GM19463 (cell line): ENCODE measurements around the gene SUGCT.
A peak's percentile ranks its signal among the peaks of the same experiment; 100 is the strongest.
"Not testable (repeated sequence)": the region's sequence is repeated elsewhere in the genome, so short reads cannot be mapped to it uniquely, and the experiment has no call there.

Source experiments
- ATAC-seq: cut with Tn5 transposase; IDR thresholded peaks from one replicate; pipeline ENCODE4 v1.9.1; 2021; ENCODE audit warnings: mild to moderate bottlenecking, moderate library complexity; ENCODE audit not compliant: unreplicated experiment

Gene SUGCT

GRCh38 chr7:40134428-40135316 lies at the start of gene SUGCT, which contains the start of gene MPLKIP:
Gene SUGCT (plus strand): TSS chr7:40135005.
Gene MPLKIP (minus strand): TSS chr7:40134622. CDS start chr7:40134567, 55 bp downstream.
- peak; percentile 89 for ATAC-seq

DNA sequence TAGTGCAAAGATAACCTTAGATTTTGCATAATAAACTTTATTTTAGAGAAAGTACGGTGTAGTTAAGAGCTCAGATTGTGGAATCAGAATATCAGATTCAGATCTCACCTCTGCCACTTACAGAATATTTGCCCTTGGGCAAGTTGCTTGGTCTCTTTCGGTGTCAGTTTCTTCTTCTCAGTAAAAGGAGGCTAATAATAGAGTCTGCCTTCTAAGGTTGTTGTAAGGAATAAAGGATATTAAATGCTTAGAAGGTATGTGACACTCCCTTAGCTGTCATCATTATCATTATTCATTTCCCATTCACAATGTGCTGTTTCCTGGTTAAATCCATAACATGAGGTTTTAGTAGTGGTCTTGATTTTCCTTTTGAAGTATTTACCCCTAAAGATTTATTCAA lies 42.6 kb upstream of the SUGCT start:
- ATAC-seq: no peak

GRCh38 chr7:40093631-40094350 lies 41.0 kb upstream of the SUGCT start:
- ATAC-seq: no peak

- ATAC-seq: no peak
These were observed 39.6 kb upstream of the SUGCT start for GRCh38 chr7:40095230-40095629.

GRCh38 chr7:40095695-40096327 lies 39.0 kb upstream of the SUGCT start:
- ATAC-seq: no peak

- no peak for ATAC-seq
These were observed 37.1 kb upstream of the SUGCT start for GRCh38 chr7:40097728-40098127.

- no peak for ATAC-seq
These were observed 36.0 kb upstream of the SUGCT start for GRCh38 chr7:40098810-40099209.

- ATAC-seq: no peak
These were observed 35.0 kb upstream of the SUGCT start for GRCh38 chr7:40099837-40100236.

DNA sequence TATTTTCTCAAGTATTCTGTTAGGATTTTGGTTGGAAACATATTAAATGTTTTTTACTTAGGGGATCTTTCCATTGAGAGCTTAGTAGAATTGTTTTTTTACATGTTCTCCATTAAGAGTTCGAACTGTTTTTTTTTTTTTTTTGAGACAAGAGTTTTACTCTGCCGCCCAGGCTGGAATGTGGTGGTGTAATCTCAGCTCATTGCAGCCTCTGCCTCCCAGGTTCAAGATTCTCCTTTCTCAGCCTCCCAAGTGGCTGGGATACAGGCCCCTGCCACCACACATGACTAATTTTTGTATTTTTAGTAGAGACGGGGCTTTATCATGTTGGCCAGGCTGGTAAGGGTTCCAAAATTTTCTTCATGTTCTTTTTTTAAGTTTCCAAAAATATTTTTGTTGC lies 33.6 kb upstream of the SUGCT start:
- ATAC-seq: no peak

- ATAC-seq: no peak
These were observed 31.9 kb upstream of the SUGCT start for GRCh38 chr7:40102897-40103296.

GRCh38 chr7:40105879-40106473 lies 28.8 kb upstream of the SUGCT start:
- no peak for ATAC-seq

DNA sequence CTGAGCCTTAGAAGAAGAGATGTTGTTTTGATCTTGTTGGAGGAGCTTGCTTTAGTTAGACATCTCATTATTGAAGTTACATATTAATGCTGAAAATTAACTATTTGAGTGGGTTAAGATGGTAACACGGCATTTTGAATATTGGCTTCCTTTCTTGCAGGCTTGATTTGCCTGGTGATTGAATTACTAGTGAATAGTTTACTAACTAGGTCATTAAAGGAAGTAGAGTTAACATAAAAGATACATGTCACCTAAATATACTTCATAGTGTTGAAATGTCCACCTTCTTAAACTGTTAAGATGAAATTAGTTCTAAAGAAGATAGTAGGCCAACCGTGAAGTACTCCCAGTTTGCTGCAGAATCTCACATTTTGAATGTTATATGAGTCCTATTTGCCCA lies 18.9 kb upstream of the SUGCT start:
- ATAC-seq: no peak

- not testable (repeated sequence) for ATAC-seq
These were observed 17.6 kb upstream of the SUGCT start for GRCh38 chr7:40117199-40117598.

DNA sequence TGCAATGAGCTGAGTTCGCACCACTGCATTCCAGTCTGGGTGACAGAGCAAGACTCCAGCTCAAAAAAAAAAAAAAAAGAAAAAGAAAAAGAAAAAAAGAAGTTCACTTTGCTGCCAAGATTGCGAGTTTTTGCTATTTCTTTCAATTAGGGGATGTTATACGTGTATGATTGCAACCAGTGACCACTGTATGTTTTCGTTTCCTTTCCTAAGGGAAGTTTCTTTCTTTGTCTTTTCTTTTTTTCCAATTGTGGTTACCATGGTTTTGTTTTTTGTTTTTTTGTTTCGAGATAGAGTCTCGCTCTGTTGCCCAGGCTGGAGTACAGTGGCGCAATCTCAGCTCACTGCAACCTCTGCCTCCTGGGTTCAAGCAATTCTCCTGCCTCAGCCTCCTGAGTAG lies 16.6 kb upstream of the SUGCT start:
- ATAC-seq: not testable (repeated sequence)

DNA sequence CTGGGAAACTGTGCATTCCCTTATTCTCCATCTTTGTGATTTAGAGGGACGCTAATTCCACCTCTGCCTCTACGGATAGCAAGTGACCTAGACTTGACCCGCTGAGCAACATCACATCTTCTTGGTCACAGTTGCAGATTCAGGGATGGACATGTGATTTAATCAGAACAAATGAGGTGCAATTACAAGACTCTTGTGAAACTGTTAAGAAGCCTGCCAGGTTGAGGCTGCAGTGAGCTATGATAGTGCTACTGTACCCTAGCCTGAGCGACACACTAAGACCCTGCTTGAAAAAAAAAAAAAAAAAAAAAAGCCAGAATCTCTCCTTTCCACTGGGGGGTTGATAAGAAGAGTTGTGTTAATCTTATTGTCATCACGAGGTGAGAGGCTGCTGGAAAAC lies 14.8 kb upstream of the SUGCT start:
- ATAC-seq: no peak

GRCh38 chr7:40122100-40122939 lies 12.5 kb upstream of the SUGCT start:
- ATAC-seq: not testable (repeated sequence)

GRCh38 chr7:40122940-40123254 lies 11.9 kb upstream of the SUGCT start:
- ATAC-seq: no peak

- peak; percentile 1 for ATAC-seq
These were observed 1.0 kb upstream of the SUGCT start for GRCh38 chr7:40133561-40134427.

DNA sequence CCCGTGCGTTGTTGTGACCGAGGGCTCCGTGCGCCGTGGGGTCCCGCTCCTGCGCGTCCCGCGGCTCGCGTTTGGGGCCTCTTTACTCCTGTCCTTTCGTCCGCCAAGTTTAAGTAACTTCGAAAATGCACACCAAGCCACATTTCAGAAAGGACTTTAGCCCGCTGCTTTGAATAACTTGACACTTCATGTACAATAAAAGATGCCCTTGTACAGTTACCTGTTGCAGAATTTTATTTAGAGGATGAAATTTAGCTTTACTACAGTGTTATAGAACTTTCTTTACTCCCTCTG lies 459 bp downstream of the SUGCT start:
- ATAC-seq: no peak

- no peak for ATAC-seq
These were observed 2.8 kb downstream of the SUGCT start for GRCh38 chr7:40137563-40137962.
